ENCODE results near the gene TRIM29.

Gene TRIM29

DNA sequence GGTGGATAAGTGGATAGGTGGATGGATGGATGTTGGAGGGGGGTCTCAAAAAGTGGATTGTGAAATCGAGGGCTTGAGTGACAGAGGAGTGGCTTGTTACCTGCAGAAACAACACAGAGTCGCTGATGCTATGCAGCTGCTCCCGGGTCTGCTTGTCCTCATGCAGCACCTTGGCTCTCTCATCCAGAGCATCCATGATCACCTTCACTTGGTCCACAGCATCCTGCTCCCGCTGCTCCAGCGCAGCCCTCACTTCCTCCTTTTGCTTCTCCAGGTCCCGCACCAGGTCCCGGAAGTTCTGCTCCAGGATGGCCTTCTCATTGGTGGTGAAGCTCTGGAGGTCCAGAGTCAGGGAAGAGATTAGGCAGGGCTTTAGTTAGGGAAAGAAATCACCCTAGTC lies 10.7 kb downstream of the TRIM29 start:
- no peaks in the 10 kb centered on the region for H3K36me3 ChIP-seq
- H3K4me1 ChIP-seq: peaks cover 18% of the 10 kb centered on the region
- no peaks in the 10 kb centered on the region for H3K27me3 ChIP-seq
- no peaks in the 10 kb centered on the region for H3K9me3 ChIP-seq
- no peak for DNase-seq
- no peak for TF ChIP-seq CTCF (IDR thresholded peaks at IDR 0.05; ENCODE audit: low read depth, low read length)
- H3K4me3 ChIP-seq (ENCODE audit: low read depth, low read length): no peak overlapping the region

DNA sequence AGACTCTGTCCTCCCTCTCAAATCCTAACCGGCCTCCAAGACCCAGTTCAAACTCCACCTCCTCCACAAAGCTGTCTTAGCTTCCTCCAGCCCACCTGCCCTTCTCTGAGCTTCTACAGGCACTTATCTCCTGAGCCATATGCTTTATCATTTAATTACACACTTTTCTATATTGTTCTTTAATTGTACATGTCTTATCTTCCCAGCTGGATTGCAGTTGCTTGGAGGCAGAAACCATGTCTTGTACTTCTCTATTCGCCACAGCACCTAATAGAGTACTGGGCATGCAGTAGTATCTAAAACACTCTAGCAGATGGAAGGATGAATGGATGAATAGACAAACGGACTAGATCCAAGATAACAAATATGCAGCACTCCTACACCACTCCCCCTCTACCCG lies 11.3 kb downstream of the TRIM29 start:
- Histone ChIP-seq H3K27me3 (no peaks in the 10 kb centered on the region), H3K9me3 (no peaks in the 10 kb centered on the region), H3K36me3 (no peaks in the 10 kb centered on the region), H3K4me3 (ENCODE audit: low read depth, low read length) (no peak overlapping the region), H3K4me1 (peaks cover 18% of the 10 kb centered on the region)
- TF ChIP-seq CTCF (IDR thresholded peaks at IDR 0.05; ENCODE audit: low read depth, low read length): no peak
- no peak for DNase-seq

- H3K4me3 ChIP-seq (ENCODE audit: low read depth, low read length): no peak overlapping the region
- no peak for TF ChIP-seq CTCF (IDR thresholded peaks at IDR 0.05; ENCODE audit: low read depth, low read length)
- H3K36me3 ChIP-seq: no peaks in the 10 kb centered on the region
- H3K9me3 ChIP-seq: no peaks in the 10 kb centered on the region
- H3K4me1 ChIP-seq: peaks cover 18% of the 10 kb centered on the region
- H3K27me3 ChIP-seq: no peaks in the 10 kb centered on the region
- DNase-seq: no peak
Observed at GRCh38 chr11:120125509-120125908, 12.4 kb downstream of the TRIM29 start.

DNA sequence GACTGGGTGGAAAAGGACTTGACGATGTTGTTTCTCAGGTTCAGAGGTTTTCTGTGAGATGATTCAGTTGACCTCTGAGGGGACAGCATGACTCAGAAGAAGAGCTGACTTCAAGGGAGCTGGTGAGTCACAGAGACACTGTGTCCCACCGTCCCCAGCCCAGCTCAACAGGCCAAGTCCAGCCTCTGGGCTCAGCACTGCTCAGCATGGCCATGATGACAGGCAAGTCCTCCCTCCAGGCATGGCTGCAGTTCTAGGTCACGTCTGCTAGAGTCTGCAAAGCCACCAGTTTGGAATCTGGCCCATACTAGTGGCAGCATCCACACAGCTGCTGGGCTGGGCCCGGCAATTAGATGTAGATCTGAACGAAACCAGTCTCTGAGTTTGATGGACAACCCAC lies 12.9 kb downstream of the TRIM29 start:
- no peak for TF ChIP-seq CTCF (IDR thresholded peaks at IDR 0.05; ENCODE audit: low read depth, low read length)
- no peaks in the 10 kb centered on the region for H3K9me3 ChIP-seq
- H3K4me1 ChIP-seq: peaks cover 18% of the 10 kb centered on the region
- no peaks in the 10 kb centered on the region for H3K36me3 ChIP-seq
- no peaks in the 10 kb centered on the region for H3K27me3 ChIP-seq
- DNase-seq: peak; percentile 75
- H3K4me3 ChIP-seq (ENCODE audit: low read depth, low read length): no peak overlapping the region

DNA sequence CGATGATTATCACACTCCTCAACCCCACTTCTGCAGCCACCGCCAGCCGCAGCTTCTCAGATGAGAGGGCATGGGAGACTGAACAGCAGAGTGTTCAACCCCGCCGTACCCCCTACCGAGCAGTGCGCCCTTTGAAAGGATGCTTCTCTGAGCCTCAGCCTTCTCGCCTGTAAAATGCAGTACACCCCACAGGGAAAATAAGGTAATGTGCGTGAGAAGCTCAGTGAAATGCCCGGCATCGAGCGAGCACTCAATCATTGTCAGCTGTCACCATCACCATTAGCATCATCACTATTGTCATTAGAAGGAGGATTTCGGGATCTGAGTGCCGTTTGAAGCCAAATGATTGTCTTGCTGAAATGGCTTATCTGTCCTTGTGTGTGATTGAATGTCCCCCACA lies 13.6 kb downstream of the TRIM29 start:
- H3K4me3 ChIP-seq (ENCODE audit: low read depth, low read length): no peak overlapping the region
- TF ChIP-seq CTCF (IDR thresholded peaks at IDR 0.05; ENCODE audit: low read depth, low read length): no peak
- DNase-seq: no peak

DNA sequence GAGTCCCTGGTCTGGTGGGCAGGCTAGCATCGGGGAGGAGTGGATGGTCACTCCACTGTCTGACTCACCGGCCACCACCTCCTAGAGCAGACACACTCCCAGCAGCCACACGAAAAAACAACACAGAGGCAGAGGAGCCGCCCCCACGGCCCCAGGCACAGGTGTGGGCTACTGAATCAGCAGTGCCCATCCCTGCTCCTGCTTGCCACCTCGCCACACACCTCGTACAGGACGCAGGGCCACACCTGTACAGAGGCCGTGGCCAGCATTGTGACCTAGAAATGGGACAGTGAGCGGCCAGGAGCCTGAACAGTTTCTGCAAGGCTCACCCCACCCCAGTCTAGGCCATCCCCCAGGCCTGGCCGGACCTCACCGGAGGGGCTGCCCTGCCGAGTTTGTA lies 14.0 kb downstream of the TRIM29 start:
- DNase-seq: no peak
- no peaks in the 10 kb centered on the region for H3K9me3 ChIP-seq
- no peaks in the 10 kb centered on the region for H3K27me3 ChIP-seq
- TF ChIP-seq CTCF (IDR thresholded peaks at IDR 0.05; ENCODE audit: low read depth, low read length): no peak
- no peaks in the 10 kb centered on the region for H3K36me3 ChIP-seq
- H3K4me1 ChIP-seq: peaks cover 18% of the 10 kb centered on the region
- no peak overlapping the region for H3K4me3 ChIP-seq (ENCODE audit: low read depth, low read length)

More for the DNA sequence above, 13.6 kb downstream of the TRIM29 start:
- Histone ChIP-seq H3K4me1 (peaks cover 18% of the 10 kb centered on the region), H3K36me3 (no peaks in the 10 kb centered on the region), H3K27me3 (no peaks in the 10 kb centered on the region), H3K9me3 (no peaks in the 10 kb centered on the region)

Measured in BE2C (cell line).